HCT116 (cell line): Measurements from ENCODE around the gene GNB1L. TPM values are rescaled to one million over a fixed set of nuclear protein-coding genes. Genes with fewer than 3 reads are reported as not detected.

ENCODE experiments used
- ATAC-seq: fragments of 200-7000 bp; cut with Tn5 transposase; 2 replicates; pipeline ENCODE4 v1.9.1; 2020; ENCODE audit warnings: mild to moderate bottlenecking, moderate library complexity
- BruUV-seq: library from RNA; stranded (reverse); fragments of 400-500 nt; replicated peaks from 2 replicates; lab custom pipeline; 2021; lab: Mats Ljungman, UMichigan
- CTCF ChIA-PET: fragments of 300-600 bp; sonication (Branson Sonifier 250); formaldehyde crosslinking; loops from one replicate; lab custom pipeline; 2021; ENCODE audit warnings: antibody characterized with exemption; lab: Charles Lee
- POLR2A ChIA-PET: fragments of 300-600, 350-600 bp; sonication (Branson Sonifier 250); formaldehyde crosslinking; loops from one replicate; lab custom pipeline; 2021; ENCODE audit warnings: antibody characterized with exemption; lab: Charles Lee
- RAD21 ChIA-PET, 2 experiments: fragments of 300-600 bp; sonication (Branson Sonifier 250); formaldehyde crosslinking; loops; one replicate each; lab custom pipeline; 2023; ENCODE audit warnings: low total read pairs in 2 of 2; ENCODE audit not compliant: uncharacterized antibody in 2 of 2, unreplicated experiment in 2 of 2, low non-redundant PET in 1 of 2; lab: Charles Lee
- DNase-seq: peaks from one replicate; pipeline ENCODE4 v3.0.0-alpha.2; 2010; ENCODE audit warnings: low read depth, low spot score
- H2AFZ ChIP-seq: fragments of 200-600 bp; shearing (Covaris generic), sonication (generic); 2 replicates; pipeline ENCODE4 v1.6.1; 2017; ENCODE audit warnings: low read depth, mixed run types, mixed read lengths, antibody characterized with exemption, low read length; ENCODE audit not compliant: poor library complexity, severe bottlenecking
- H3K27ac ChIP-seq: 2 replicates; pipeline ENCODE4 v1.5.1; 2012; ENCODE audit warnings: low read depth, low read length
- H3K27me3 ChIP-seq: fragments of 200-600 bp; sonication (generic); 2 replicates; pipeline ENCODE4 v1.6.1; 2016; ENCODE audit warnings: mixed run types, low read length, mixed read lengths; ENCODE audit not compliant: insufficient read depth
- H3K36me3 ChIP-seq, 2 experiments: fragments of 200-500 bp in 1 of 2; fragments of 200-600 bp in 1 of 2; sonication (Bioruptor generic) in 1 of 2; sonication (generic) in 1 of 2; 2 replicates each; pipeline versions ENCODE4 v1.5.1 to v1.6.1; 2014 to 2016; ENCODE audit warnings: low read length in 2 of 2, inconsistent platforms in 1 of 2, mixed read lengths in 1 of 2, mixed run types in 1 of 2; ENCODE audit not compliant: insufficient read depth in 2 of 2, control insufficient read depth in 1 of 2
- H3K4me1 ChIP-seq, 2 experiments: fragments of 200-600 bp in 1 of 2; sonication (generic) in 1 of 2; 2 replicates each; pipeline versions ENCODE4 v1.5.1 to v1.6.1; 2012 to 2017; ENCODE audit warnings: low read length in 2 of 2, inconsistent platforms in 1 of 2, mild to moderate bottlenecking in 1 of 2, mixed read lengths in 1 of 2, mixed run types in 1 of 2, moderate library complexity in 1 of 2; ENCODE audit not compliant: insufficient read depth in 2 of 2, control insufficient read depth in 1 of 2
- H3K4me2 ChIP-seq: fragments of 200-600 bp; sonication (generic); 2 replicates; pipeline ENCODE4 v1.6.1; 2017; ENCODE audit warnings: mixed run types, low read length, mixed read lengths
- H3K4me3 ChIP-seq, 2 experiments: fragments of 200-600 bp in 1 of 2; sonication (generic) in 1 of 2; replicated peaks in 1 of 2; 2 replicates each; pipeline ENCODE4 v1.5.1; 2011 to 2016; ENCODE audit warnings: low read length in 2 of 2, control low read depth in 1 of 2, low read depth in 1 of 2, mild to moderate bottlenecking in 1 of 2, mixed read lengths in 1 of 2, mixed run types in 1 of 2
- H3K79me2 ChIP-seq: fragments of 200-600 bp; sonication (generic); 2 replicates; pipeline ENCODE4 v1.6.1; 2017; ENCODE audit warnings: mild to moderate bottlenecking, mixed run types, low read length, moderate library complexity, mixed read lengths; ENCODE audit not compliant: insufficient read depth
- H3K9ac ChIP-seq: fragments of 200-600 bp; sonication (generic); 2 replicates; pipeline ENCODE4 v1.6.1; 2016; ENCODE audit warnings: low read length, mixed read lengths
- H3K9me2 ChIP-seq: fragments of 200-600 bp; sonication (generic), shearing (Covaris generic); 2 replicates; pipeline ENCODE4 v1.6.1; 2017; ENCODE audit warnings: mixed run types, mild to moderate bottlenecking, moderate library complexity; ENCODE audit not compliant: insufficient read depth
- H3K9me3 ChIP-seq, 2 experiments: fragments of 200-500 bp in 1 of 2; fragments of 200-600 bp in 1 of 2; sonication (Bioruptor generic) in 1 of 2; sonication (generic) in 1 of 2; 2 replicates each; pipeline ENCODE4 v1.6.1; 2014 to 2017; ENCODE audit warnings: low read length in 2 of 2, mixed read lengths in 2 of 2, inconsistent platforms in 1 of 2, low read depth in 1 of 2, mild to moderate bottlenecking in 1 of 2, mixed run types in 1 of 2, moderate library complexity in 1 of 2; ENCODE audit not compliant: control insufficient read depth in 1 of 2, insufficient read depth in 1 of 2
- H4K20me1 ChIP-seq: fragments of 200-600 bp; sonication (generic), shearing (Covaris generic); 2 replicates; pipeline ENCODE4 v1.6.1; 2017; ENCODE audit warnings: mixed run types, mild to moderate bottlenecking, moderate library complexity; ENCODE audit not compliant: insufficient read depth
- POLR2A ChIP-seq: IDR thresholded peaks from 2 replicates; pipeline ENCODE4 v1.7.0; 2011; ENCODE audit warnings: borderline replicate concordance; ENCODE audit not compliant: insufficient read depth, insufficient read length; ENCODE audit errors: extremely low read depth
- SIN3A ChIP-seq: IDR thresholded peaks from 2 replicates; pipeline ENCODE4 v1.6.1; 2012; ENCODE audit warnings: low read depth
- YY1 ChIP-seq: IDR thresholded peaks from 2 replicates; pipeline ENCODE4 v1.6.1; 2011; ENCODE audit warnings: low read length, low read depth, moderate library complexity, mild to moderate bottlenecking; ENCODE audit not compliant: insufficient replicate concordance; ENCODE audit errors: extremely low read depth
- ZFX ChIP-seq: fragments of 450-650 bp; IDR thresholded peaks from 2 replicates; pipeline ENCODE4 v1.6.1; 2017
- intact Hi-C: fragments of 100-400 bp; cut with micrococcal nuclease; formaldehyde crosslinking; loops from 2 replicates; pipeline ENCODE4 v1.10.0; 2022
- total RNA-seq: library from RNA; stranded (reverse); gene quantifications from one replicate; pipeline ENCODE4 v1.2.1, GENCODE V29; 2021; ENCODE audit not compliant: unreplicated experiment
- TF ChIP-seq, protein P1 (sequence below): IDR thresholded peaks from 2 replicates; pipeline ENCODE4 v1.6.1; 2012

GNB1L gene
- total RNA-seq, 1 experiment from 2014 or later: 12.1 TPM

DNA sequence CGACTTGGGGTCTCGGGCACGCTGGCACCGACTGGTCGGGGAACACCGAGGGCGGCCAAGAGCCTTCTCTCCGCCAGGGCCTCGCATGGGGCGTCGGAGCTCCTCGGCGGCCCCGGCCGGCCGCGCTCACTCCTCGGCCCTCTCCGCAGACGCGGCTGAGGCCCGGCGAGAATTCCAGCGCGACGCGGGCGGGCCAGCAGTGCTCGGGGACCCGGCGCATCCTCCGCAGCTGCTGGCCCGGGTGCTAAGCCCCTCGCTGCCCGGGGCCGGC, 88.5 kb downstream of the GNB1L start:
- peak overlapping the region; percentile 72 to 87 for H3K4me3 ChIP-seq
- TF ChIP-seq, protein P1, sequence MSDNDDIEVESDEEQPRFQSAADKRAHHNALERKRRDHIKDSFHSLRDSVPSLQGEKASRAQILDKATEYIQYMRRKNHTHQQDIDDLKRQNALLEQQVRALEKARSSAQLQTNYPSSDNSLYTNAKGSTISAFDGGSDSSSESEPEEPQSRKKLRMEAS: no peak
- TF ChIP-seq ZFX: peak; percentile 87
- TF ChIP-seq, all 23 proteins: peak for 1
- DNase-seq (no peak), ATAC-seq (peak; percentile 21)
- intact Hi-C loops: loop anchor here (5.0 kb wide), 1 partner anchor 91 kb away; no protein-coding TSS in a partner anchor
- no TSS peak for BruUV-seq
- Histone ChIP-seq H3K79me2 (peaks cover 30% of the 10 kb centered on the region), H3K36me3 (no peaks in the 10 kb centered on the region), H4K20me1 (no peaks in the 10 kb centered on the region), H3K27ac (peak overlapping the region; percentile 94), H3K9ac (peak overlapping the region; percentile 88), H3K27me3 (no peaks in the 10 kb centered on the region), H2AFZ (no peak overlapping the region), H3K9me2 (no peaks in the 10 kb centered on the region), H3K4me2 (peak overlapping the region; percentile 97), H3K9me3 (no peaks in the 10 kb centered on the region), H3K4me1 (peaks cover 12 to 23% of the 10 kb centered on the region in 2 experiments)
- ChIA-PET RAD21 (no interaction called here), POLR2A (interaction anchor here (1.6 kb wide), 1 partner anchor 10 kb away, joined by 4 read pairs; no protein-coding TSS in a partner anchor), CTCF (interaction anchor here (1.0 to 2.2 kb wide), 3 partner anchors 10 to 144 kb away, joined by 3 to 10 read pairs (median 7); no protein-coding TSS in a partner anchor)

DNA sequence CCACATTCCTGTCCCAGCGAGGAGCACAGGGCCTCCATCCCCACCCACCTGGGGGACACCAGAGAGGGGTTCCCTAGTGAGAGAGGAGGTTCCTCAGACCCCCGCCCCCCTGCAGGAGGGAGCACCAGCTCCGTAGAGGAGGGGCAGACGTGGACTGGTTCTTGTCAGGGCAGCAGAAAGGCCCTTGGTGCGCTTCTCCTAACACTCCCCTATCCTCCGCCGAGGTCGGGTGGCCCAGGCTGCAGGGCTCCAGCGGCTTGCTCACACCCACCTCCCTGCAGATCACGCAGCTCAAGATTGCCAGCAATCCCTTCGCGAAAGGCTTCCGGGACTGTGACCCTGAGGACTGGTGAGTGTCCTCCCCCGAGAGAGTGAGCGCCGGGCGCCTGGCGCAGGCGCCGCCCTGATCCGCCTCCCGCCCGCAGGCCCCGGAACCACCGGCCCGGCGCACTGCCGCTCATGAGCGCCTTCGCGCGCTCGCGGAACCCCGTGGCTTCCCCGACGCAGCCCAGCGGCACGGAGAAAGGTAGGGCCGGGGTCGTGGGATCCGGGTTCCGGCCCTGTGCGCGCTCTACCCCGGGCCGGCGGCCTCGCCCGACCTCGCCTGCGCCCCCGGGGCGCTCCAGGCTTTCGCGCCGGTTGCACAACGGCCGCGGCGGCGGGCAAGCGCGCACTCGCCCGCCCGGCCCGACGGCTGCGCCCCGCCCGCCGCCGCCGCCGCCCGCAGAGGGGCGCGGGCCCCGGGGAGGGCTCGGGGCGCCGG, 89.0 kb downstream of the GNB1L start:
- no peaks in the 10 kb centered on the region for H3K36me3 ChIP-seq
- DNase-seq (no peak), ATAC-seq (peak; percentile 54)
- intact Hi-C loops: loop anchor here (5.0 kb wide), 1 partner anchor 92 kb away; no protein-coding TSS in a partner anchor
- peak overlapping the region; percentile 94 for H3K27ac ChIP-seq
- H3K9me2 ChIP-seq: no peaks in the 10 kb centered on the region
- H3K4me3 ChIP-seq: peak overlapping the region; percentile 72 to 87
- POLR2A ChIA-PET: interaction anchor here (1.6 kb wide), 1 partner anchor 9 kb away, joined by 4 read pairs; no protein-coding TSS in a partner anchor
- no peaks in the 10 kb centered on the region for H3K27me3 ChIP-seq
- RAD21 ChIA-PET: no interaction called here
- BruUV-seq: no TSS peak
- H4K20me1 ChIP-seq: no peaks in the 10 kb centered on the region
- TF ChIP-seq SIN3A: no peak
- peak; percentile 52 for TF ChIP-seq POLR2A
- TF ChIP-seq, protein P1: peak; percentile 18; the same call in 1 of the 2 replicates
- TF ChIP-seq YY1: peak; percentile 3
- peak overlapping the region; percentile 97 for H3K4me2 ChIP-seq
- peak overlapping the region; percentile 88 for H3K9ac ChIP-seq
- peak overlapping the region; percentile 16 for H2AFZ ChIP-seq
- CTCF ChIA-PET: interaction anchor here (1.0 to 2.2 kb wide), 3 partner anchors 9 to 145 kb away, joined by 3 to 10 read pairs (median 7); no protein-coding TSS in a partner anchor
- no peaks in the 10 kb centered on the region for H3K9me3 ChIP-seq
- H3K4me1 ChIP-seq: peaks cover 12 to 23% of the 10 kb centered on the region in 2 experiments
- peaks cover 30% of the 10 kb centered on the region for H3K79me2 ChIP-seq
